Fibroblast of the aortic adventitia (primary cell): ENCODE results near the gene ST6GALNAC5. TPM values are rescaled to one million over a fixed set of nuclear protein-coding genes. Genes with fewer than 3 reads are reported as not detected.
"Not testable (repeated sequence)": the region's sequence is repeated elsewhere in the genome, so short reads cannot be mapped to it uniquely, and the experiment has no call there.

ENCODE experiments used
- DNase-seq: peaks from one replicate; pipeline ENCODE4 v3.0.0-alpha.2; 2010; ENCODE audit warnings: low read depth
- H3K4me3 ChIP-seq: 2 replicates; pipeline ENCODE4 v1.5.1; 2011; ENCODE audit warnings: low read depth, mild to moderate bottlenecking, control low read depth, low read length, moderate library complexity
- total RNA-seq: library from RNA; depleted of rRNA; stranded (reverse); fragments of >200 nt; gene quantifications from 2 replicates; pipeline ENCODE4 v1.2.3, GENCODE V29; 2012; ENCODE audit warnings: low replicate concordance
- TF ChIP-seq, protein P1 (sequence below): IDR thresholded peaks from 2 replicates; pipeline ENCODE4 v1.5.1; 2011; ENCODE audit warnings: mild to moderate bottlenecking, low read length, control low read depth, inconsistent platforms; ENCODE audit not compliant: insufficient read depth

The ST6GALNAC5 gene
- total RNA-seq, 1 donor, result 0.09 TPM

- TF ChIP-seq, protein P1, sequence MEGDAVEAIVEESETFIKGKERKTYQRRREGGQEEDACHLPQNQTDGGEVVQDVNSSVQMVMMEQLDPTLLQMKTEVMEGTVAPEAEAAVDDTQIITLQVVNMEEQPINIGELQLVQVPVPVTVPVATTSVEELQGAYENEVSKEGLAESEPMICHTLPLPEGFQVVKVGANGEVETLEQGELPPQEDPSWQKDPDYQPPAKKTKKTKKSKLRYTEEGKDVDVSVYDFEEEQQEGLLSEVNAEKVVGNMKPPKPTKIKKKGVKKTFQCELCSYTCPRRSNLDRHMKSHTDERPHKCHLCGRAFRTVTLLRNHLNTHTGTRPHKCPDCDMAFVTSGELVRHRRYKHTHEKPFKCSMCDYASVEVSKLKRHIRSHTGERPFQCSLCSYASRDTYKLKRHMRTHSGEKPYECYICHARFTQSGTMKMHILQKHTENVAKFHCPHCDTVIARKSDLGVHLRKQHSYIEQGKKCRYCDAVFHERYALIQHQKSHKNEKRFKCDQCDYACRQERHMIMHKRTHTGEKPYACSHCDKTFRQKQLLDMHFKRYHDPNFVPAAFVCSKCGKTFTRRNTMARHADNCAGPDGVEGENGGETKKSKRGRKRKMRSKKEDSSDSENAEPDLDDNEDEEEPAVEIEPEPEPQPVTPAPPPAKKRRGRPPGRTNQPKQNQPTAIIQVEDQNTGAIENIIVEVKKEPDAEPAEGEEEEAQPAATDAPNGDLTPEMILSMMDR, result no peak
- no peak overlapping the region for H3K4me3 ChIP-seq
- DNase-seq, result no peak
Observed at GRCh38 chr1:76872944-76873343, 5.7 kb downstream of the ST6GALNAC5 start.

GRCh38 chr1:76876655-76877395, 9.5 kb downstream of the ST6GALNAC5 start:
- no peak overlapping the region for H3K4me3 ChIP-seq
- TF ChIP-seq, protein P1, result no peak
- peak; percentile 8 for DNase-seq

DNA sequence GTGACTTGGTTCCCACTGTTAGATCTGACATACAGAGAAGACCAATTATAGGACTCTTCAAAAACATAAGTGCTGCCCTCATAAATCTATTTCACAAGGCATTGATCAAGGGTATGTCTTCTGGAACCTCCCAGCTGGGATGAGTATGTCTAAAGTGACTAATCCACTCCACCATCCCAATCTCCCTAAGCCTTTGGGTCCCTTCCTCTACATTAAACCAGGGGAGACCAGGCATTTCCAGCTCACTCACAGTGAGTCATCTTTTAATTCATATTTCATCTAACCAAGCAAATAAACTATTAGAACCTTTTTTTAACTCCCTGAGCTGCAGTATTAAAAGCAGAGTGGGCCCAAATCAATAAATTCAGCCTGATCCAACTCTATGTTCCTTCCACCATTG, 11.7 kb downstream of the ST6GALNAC5 start:
- DNase-seq, H3K4me3 ChIP-seq: not testable (repeated sequence)

DNA sequence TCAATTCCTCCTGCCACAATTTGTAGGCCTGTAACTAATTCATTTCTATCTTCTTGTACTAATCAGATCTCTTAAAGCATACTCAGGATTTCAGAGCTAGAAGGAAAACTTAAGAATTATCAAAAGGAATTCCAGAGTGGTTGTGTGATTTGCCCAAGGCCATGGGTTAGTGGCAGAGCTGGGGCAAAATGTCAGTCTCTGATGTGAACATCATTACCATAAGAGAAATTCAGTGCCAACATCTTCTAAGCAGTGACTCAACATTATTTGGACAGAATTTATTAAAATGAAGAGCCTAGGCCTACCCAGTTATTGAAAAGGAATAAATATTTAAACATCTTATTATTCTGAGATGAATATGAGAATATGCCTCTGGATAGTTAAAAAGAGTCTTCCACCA, 14.5 kb downstream of the ST6GALNAC5 start:
- TF ChIP-seq, protein P1, result no peak
- H3K4me3 ChIP-seq, result no peak overlapping the region
- no peak for DNase-seq

- TF ChIP-seq, protein P1, result no peak
- DNase-seq, result no peak
- no peak overlapping the region for H3K4me3 ChIP-seq
Observed at GRCh38 chr1:76891931-76892622, 24.8 kb downstream of the ST6GALNAC5 start.

- H3K4me3 ChIP-seq, result no peak overlapping the region
- DNase-seq, result no peak
- TF ChIP-seq, protein P1, result no peak
Observed at GRCh38 chr1:76892675-76893074, 25.4 kb downstream of the ST6GALNAC5 start.

- TF ChIP-seq, protein P1, result peak; percentile 77
- DNase-seq, result peak; percentile 60
- H3K4me3 ChIP-seq, result no peak overlapping the region
Observed at GRCh38 chr1:76901158-76901767, 34.0 kb downstream of the ST6GALNAC5 start.
